ENCODE results near the gene OR2F2. TPM values are rescaled to one million over a fixed set of nuclear protein-coding genes. Genes with fewer than 3 reads are reported as not detected.

OR2F2 gene
- polyA plus RNA-seq, 3 donors = not detected

- WGBS (ENCODE audit: insufficient coverage) = no CpG with 5 or more reads among the region's 5 CpGs
- Mint-ChIP-seq H3K36me3 (no peaks in the 10 kb centered on the region), H3K27me3 (ENCODE audit: low read depth in 3 of 3) (peaks cover 3 to 8% (median 6%) of the 10 kb centered on the region in 3 donors), H3K9me3 (peaks cover 0 to 2% (median 0%) of the 10 kb centered on the region in 7 donors), H3K4me3 (no peak overlapping the region), H3K4me1 (no peaks in the 10 kb centered on the region), H3K27ac (no peak overlapping the region)
- TF ChIP-seq, protein P1, sequence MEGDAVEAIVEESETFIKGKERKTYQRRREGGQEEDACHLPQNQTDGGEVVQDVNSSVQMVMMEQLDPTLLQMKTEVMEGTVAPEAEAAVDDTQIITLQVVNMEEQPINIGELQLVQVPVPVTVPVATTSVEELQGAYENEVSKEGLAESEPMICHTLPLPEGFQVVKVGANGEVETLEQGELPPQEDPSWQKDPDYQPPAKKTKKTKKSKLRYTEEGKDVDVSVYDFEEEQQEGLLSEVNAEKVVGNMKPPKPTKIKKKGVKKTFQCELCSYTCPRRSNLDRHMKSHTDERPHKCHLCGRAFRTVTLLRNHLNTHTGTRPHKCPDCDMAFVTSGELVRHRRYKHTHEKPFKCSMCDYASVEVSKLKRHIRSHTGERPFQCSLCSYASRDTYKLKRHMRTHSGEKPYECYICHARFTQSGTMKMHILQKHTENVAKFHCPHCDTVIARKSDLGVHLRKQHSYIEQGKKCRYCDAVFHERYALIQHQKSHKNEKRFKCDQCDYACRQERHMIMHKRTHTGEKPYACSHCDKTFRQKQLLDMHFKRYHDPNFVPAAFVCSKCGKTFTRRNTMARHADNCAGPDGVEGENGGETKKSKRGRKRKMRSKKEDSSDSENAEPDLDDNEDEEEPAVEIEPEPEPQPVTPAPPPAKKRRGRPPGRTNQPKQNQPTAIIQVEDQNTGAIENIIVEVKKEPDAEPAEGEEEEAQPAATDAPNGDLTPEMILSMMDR (IDR thresholded peaks at IDR 0.05) = no peak
- H3K9ac ChIP-seq (ENCODE audit: insufficient read depth, low read length, poor library complexity, severe bottlenecking) = no peak overlapping the region
- intact Hi-C loops (cut with micrococcal nuclease) = loop anchor here in 1 of 2 donors (10.0 kb wide), 1 partner anchor 63 kb away; no protein-coding TSS in a partner anchor
- no peak overlapping the region for H3K4me2 ChIP-seq (replicated peaks; ENCODE audit: extremely low read depth, low read length, poor library complexity, severe bottlenecking)
- H3K79me2 ChIP-seq (ENCODE audit: insufficient read depth, low read length) = no peaks in the 10 kb centered on the region
- no peaks in the 10 kb centered on the region for H3K36me3 ChIP-seq (replicated peaks in 1 of 2; ENCODE audit: control insufficient read depth in 1 of 2, insufficient read depth in 2 of 2, low read length in 2 of 2)
- no peak overlapping the region for H2AFZ ChIP-seq (ENCODE audit: insufficient read depth, low read depth, low read length, poor library complexity, severe bottlenecking)
- H4K20me1 ChIP-seq (ENCODE audit: insufficient read depth, low read length) = no peaks in the 10 kb centered on the region
- H3K27ac ChIP-seq (ENCODE audit: low read depth in 1 of 2, low read length in 2 of 2) = no peak overlapping the region
- H3K4me1 ChIP-seq (ENCODE audit: control insufficient read depth in 1 of 2, insufficient read depth in 2 of 2, low read length in 2 of 2) = no peaks in the 10 kb centered on the region
- H3K27me3 ChIP-seq (ENCODE audit: control insufficient read depth in 2 of 2, insufficient read depth in 2 of 2, low read length in 2 of 2) = no peaks in the 10 kb centered on the region
- DNase-seq = no peak
- H3K9me3 ChIP-seq (replicated peaks in 1 of 2; ENCODE audit: control insufficient read depth in 1 of 2, insufficient read depth in 1 of 2, low read length in 2 of 2) = no peaks in the 10 kb centered on the region
- no peak overlapping the region for H3K4me3 ChIP-seq (replicated peaks in 1 of 3; ENCODE audit: low read depth in 2 of 3, low read length in 3 of 3)
These were observed 26.9 kb upstream of the OR2F2 start for GRCh38 chr7:143908120-143908519.

GRCh38 chr7:143909863-143910262 lies 25.2 kb upstream of the OR2F2 start:
- intact Hi-C loops (cut with micrococcal nuclease) = loop anchor here in 1 of 2 donors (10.0 kb wide), 1 partner anchor 65 kb away; no protein-coding TSS in a partner anchor
- H3K27me3 Mint-ChIP-seq (ENCODE audit: low read depth in 3 of 3) = peaks cover 3 to 5% (median 4%) of the 10 kb centered on the region in 3 donors
- Histone ChIP-seq H3K4me3 (replicated peaks in 1 of 3; ENCODE audit: low read depth in 2 of 3, low read length in 3 of 3) (no peak overlapping the region), H3K9me3 (replicated peaks in 1 of 2; ENCODE audit: control insufficient read depth in 1 of 2, insufficient read depth in 1 of 2, low read length in 2 of 2) (no peaks in the 10 kb centered on the region), H3K9ac (ENCODE audit: insufficient read depth, low read length, poor library complexity, severe bottlenecking) (no peak overlapping the region), H3K4me1 (ENCODE audit: control insufficient read depth in 1 of 2, insufficient read depth in 2 of 2, low read length in 2 of 2) (no peaks in the 10 kb centered on the region), H3K4me2 (replicated peaks; ENCODE audit: extremely low read depth, low read length, poor library complexity, severe bottlenecking) (no peak overlapping the region), H3K27me3 (ENCODE audit: control insufficient read depth in 2 of 2, insufficient read depth in 2 of 2, low read length in 2 of 2) (no peaks in the 10 kb centered on the region), H3K27ac (ENCODE audit: low read depth in 1 of 2, low read length in 2 of 2) (no peak overlapping the region), H2AFZ (ENCODE audit: insufficient read depth, low read depth, low read length, poor library complexity, severe bottlenecking) (no peak overlapping the region), H3K79me2 (ENCODE audit: insufficient read depth, low read length) (no peaks in the 10 kb centered on the region), H3K36me3 (replicated peaks in 1 of 2; ENCODE audit: control insufficient read depth in 1 of 2, insufficient read depth in 2 of 2, low read length in 2 of 2) (no peaks in the 10 kb centered on the region), H4K20me1 (ENCODE audit: insufficient read depth, low read length) (no peaks in the 10 kb centered on the region)
- H3K9me3 Mint-ChIP-seq = no peaks in the 10 kb centered on the region
- H3K36me3 Mint-ChIP-seq = no peaks in the 10 kb centered on the region
- WGBS (ENCODE audit: insufficient coverage) = 100% methylated on average over 2 of the region's 3 CpGs
- no peak overlapping the region for H3K27ac Mint-ChIP-seq
- TF ChIP-seq, protein P1 (IDR thresholded peaks at IDR 0.05) = no peak
- no peak for DNase-seq
- no peak overlapping the region for H3K4me3 Mint-ChIP-seq
- H3K4me1 Mint-ChIP-seq = no peaks in the 10 kb centered on the region

Measured in CD14-positive monocyte (primary cell).